PC-3 (cell line): ENCODE data around the gene CILP.

ENCODE experiments used
- CTCF ChIP-seq: fragments of 300-600 bp; sonication (generic); conservative IDR thresholded peaks from 2 replicates; pipeline ENCODE4 v1.5.1; 2017; ENCODE audit warnings: antibody characterized with exemption, low read depth, mild to moderate bottlenecking, low read length
- EZH2 ChIP-seq: fragments of 300-600 bp; sonication (generic); IDR thresholded peaks from one replicate; pipeline ENCODE4 v1.6.1; 2017; ENCODE audit warnings: antibody characterized with exemption, mild to moderate bottlenecking, low read length; ENCODE audit not compliant: unreplicated experiment

- no peak for TF ChIP-seq CTCF
- TF ChIP-seq EZH2 = no peak
Measured at GRCh38 chr15:65215496-65215895, 4.2 kb upstream of the CILP start.
